ENCODE data around the gene TMEM267.

TMEM267 gene

DNA sequence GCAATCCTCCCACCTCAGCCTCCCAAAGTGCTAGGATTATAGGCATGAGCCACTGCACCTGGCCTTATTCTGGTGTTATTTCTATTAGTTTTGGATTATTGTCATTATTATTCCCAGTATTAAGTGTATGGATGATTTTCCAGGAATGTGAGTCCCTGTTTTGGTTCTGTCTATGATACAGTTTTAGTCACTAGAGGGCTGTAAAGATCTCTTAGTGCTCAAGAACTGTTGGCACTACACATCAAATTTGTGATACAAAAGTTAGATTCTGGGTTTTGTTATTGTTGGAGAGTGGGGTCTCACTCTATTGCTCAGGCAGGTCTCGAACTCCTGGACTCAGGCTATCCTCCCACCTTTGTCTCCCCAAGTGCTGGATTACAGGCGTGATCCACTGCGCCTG, 83.6 kb downstream of the TMEM267 start:
- TF ChIP-seq, protein P1, sequence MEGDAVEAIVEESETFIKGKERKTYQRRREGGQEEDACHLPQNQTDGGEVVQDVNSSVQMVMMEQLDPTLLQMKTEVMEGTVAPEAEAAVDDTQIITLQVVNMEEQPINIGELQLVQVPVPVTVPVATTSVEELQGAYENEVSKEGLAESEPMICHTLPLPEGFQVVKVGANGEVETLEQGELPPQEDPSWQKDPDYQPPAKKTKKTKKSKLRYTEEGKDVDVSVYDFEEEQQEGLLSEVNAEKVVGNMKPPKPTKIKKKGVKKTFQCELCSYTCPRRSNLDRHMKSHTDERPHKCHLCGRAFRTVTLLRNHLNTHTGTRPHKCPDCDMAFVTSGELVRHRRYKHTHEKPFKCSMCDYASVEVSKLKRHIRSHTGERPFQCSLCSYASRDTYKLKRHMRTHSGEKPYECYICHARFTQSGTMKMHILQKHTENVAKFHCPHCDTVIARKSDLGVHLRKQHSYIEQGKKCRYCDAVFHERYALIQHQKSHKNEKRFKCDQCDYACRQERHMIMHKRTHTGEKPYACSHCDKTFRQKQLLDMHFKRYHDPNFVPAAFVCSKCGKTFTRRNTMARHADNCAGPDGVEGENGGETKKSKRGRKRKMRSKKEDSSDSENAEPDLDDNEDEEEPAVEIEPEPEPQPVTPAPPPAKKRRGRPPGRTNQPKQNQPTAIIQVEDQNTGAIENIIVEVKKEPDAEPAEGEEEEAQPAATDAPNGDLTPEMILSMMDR (IDR thresholded peaks at IDR 0.05), result no peak
- H3K27me3 ChIP-seq, result no peaks in the 10 kb centered on the region
- no peak overlapping the region for H3K4me3 ChIP-seq
- no peaks in the 10 kb centered on the region for H3K9me3 ChIP-seq
- H3K36me3 ChIP-seq, result no peaks in the 10 kb centered on the region
- DNase-seq, result no peak
- H3K27ac ChIP-seq, result no peak overlapping the region
- intact Hi-C loops (cut with DNase I; ENCODE audit: low total_unique reads), result no loop called here
- peaks cover 0 to 5% (median 0%) of the 10 kb centered on the region in 4 donors for H3K4me1 ChIP-seq

DNA sequence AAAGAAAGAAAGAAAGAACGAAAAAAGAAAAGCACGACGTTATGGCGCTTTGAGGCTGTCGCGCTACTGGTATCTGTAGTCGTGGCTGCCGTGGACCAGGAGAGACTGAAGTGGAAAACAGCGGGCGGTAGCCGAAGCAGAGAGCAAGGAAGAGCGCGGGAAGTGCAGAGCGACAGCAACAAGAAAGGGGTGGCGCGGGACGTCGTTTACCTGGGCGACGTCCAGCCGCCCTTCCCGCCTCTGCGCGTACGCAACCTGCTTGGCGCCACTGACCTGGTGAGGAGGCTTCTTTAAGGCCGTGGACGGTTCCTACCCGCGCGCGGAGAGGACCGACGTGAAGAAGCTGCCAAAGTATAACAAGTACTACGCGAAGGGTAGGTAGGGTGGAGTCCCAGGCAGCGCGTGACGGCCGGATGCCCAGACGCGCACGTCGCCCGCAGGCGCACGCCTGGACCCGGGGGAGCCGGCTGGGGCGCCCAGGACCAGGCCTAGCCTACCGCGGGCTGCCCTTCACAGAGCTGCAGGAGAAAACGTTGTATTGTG, 86.8 kb downstream of the TMEM267 start:
- TF ChIP-seq, protein P1 (IDR thresholded peaks at IDR 0.05), result no peak
- H3K4me3 ChIP-seq, result peak overlapping the region; percentile 50 to 61
- intact Hi-C loops (cut with DNase I; ENCODE audit: low total_unique reads), result no loop called here
- H3K27ac ChIP-seq, result peak overlapping the region; percentile 47 to 65
- no peaks in the 10 kb centered on the region for H3K36me3 ChIP-seq
- peak; percentile 24 to 77 for DNase-seq
- no peaks in the 10 kb centered on the region for H3K9me3 ChIP-seq
- H3K27me3 ChIP-seq, result no peaks in the 10 kb centered on the region
- H3K4me1 ChIP-seq, result peaks cover 0 to 5% (median 0%) of the 10 kb centered on the region in 4 donors
